T-cell (primary cell): ENCODE results near the gene PRIM1. TPM values are rescaled to one million over a fixed set of nuclear protein-coding genes. Genes with fewer than 3 reads are reported as not detected.

Experiments used
- ATAC-seq, 4 experiments: fragments of 200-7000 bp in 3 of 4; fragments of 150-1000 bp in 1 of 4; cut with Tn5 transposase; replicated peaks in 1 of 4; 1 replicate in 3 of 4; 2 replicates in 1 of 4; pipeline ENCODE4 v1.10.0; 2021; ENCODE audit warnings: moderate library complexity in 3 of 4, mild to moderate bottlenecking in 2 of 4, moderate number of reproducible peaks in 1 of 4
- CTCF ChIA-PET, 2 donors: fragments of 300-600 bp; sonication (Branson Sonifier 250); formaldehyde crosslinking; loops; one replicate each; lab custom pipeline; 2022; ENCODE audit warnings: antibody characterized with exemption in 2 of 2; lab: Charles Lee
- POLR2A ChIA-PET, 2 donors: fragments of 300-600 bp; sonication (Branson Sonifier 250); formaldehyde crosslinking; loops; one replicate each; lab custom pipeline; 2022; ENCODE audit warnings: antibody characterized with exemption in 2 of 2; lab: Charles Lee
- DNase-seq, 35 experiments: peaks; one replicate each; pipeline versions ENCODE4 v3.0.0 to v3.0.0-alpha.2; 2013 to 2023
- H3K27ac ChIP-seq: one replicate; pipeline ENCODE4 v1.5.1; 2013; ENCODE audit warnings: low read length
- H3K27me3 ChIP-seq, 2 experiments: replicated peaks in 1 of 2; 1 replicate in 1 of 2; 2 replicates in 1 of 2; pipeline versions ENCODE4 v1.6.1 to v1.7.0; 2013; ENCODE audit warnings: low read length in 1 of 2, mixed read lengths in 1 of 2; ENCODE audit not compliant: control insufficient read depth in 2 of 2, insufficient read depth in 2 of 2; ENCODE audit errors: extremely low read depth in 1 of 2
- H3K36me3 ChIP-seq, 2 donors: 1 replicate in 1 of 2; 2 replicates in 1 of 2; pipeline versions ENCODE4 v1.6.1 to v1.7.0; 2013; ENCODE audit warnings: low read length in 1 of 2; ENCODE audit not compliant: control insufficient read depth in 2 of 2, insufficient read depth in 1 of 2; ENCODE audit errors: extremely low read depth in 1 of 2
- H3K4me1 ChIP-seq, 2 experiments: 1 replicate in 1 of 2; 2 replicates in 1 of 2; pipeline versions ENCODE4 v1.6.1 to v1.7.0; 2013; ENCODE audit warnings: low read length in 2 of 2, mixed read lengths in 1 of 2; ENCODE audit not compliant: insufficient read depth in 2 of 2, control insufficient read depth in 1 of 2; ENCODE audit errors: extremely low read depth in 1 of 2
- H3K4me3 ChIP-seq, 2 donors: 1 replicate in 1 of 2; 2 replicates in 1 of 2; pipeline versions ENCODE4 v1.5.1 to v1.7.0; 2013; ENCODE audit warnings: mild to moderate bottlenecking in 2 of 2, low read length in 1 of 2, moderate library complexity in 1 of 2; ENCODE audit not compliant: control insufficient read depth in 1 of 2; ENCODE audit errors: extremely low read depth in 1 of 2
- H3K9me3 ChIP-seq: 2 replicates; pipeline ENCODE4 v1.7.0; 2013
- H3K27ac Mint-ChIP-seq, 2 donors: one replicate each; pipeline ENCODE4 v1.8.0; 2020 to 2021; ENCODE audit warnings: mild to moderate bottlenecking in 2 of 2, mixed read lengths in 2 of 2
- H3K27me3 Mint-ChIP-seq, 2 donors: one replicate each; pipeline ENCODE4 v1.8.0; 2021 to 2022; ENCODE audit warnings: mixed read lengths in 2 of 2
- H3K36me3 Mint-ChIP-seq: one replicate; pipeline ENCODE4 v1.8.0; 2021; ENCODE audit warnings: mixed read lengths
- H3K4me1 Mint-ChIP-seq, 3 donors: one replicate each; pipeline ENCODE4 v1.8.0; 2020 to 2022; ENCODE audit warnings: mixed read lengths in 3 of 3, mild to moderate bottlenecking in 1 of 3
- H3K4me3 Mint-ChIP-seq, 3 donors: one replicate each; pipeline ENCODE4 v1.8.0; 2020 to 2022; ENCODE audit warnings: mild to moderate bottlenecking in 3 of 3, mixed read lengths in 3 of 3, moderate library complexity in 3 of 3
- H3K9me3 Mint-ChIP-seq, 3 donors: one replicate each; pipeline ENCODE4 v1.8.0; 2020 to 2022; ENCODE audit warnings: mixed read lengths in 3 of 3
- WGBS: methylation state at CpG from one replicate; pipeline ENCODE4 v1.1.5; 2013; ENCODE audit warnings: missing lambda C conversion rate; ENCODE audit not compliant: insufficient coverage; 5-methylcytosine and 5-hydroxymethylcytosine counted together
- total RNA-seq, 35 experiments: library from RNA in 6 of 35; stranded (reverse) in 6 of 35; fragments of 120-200 nt in 1 of 35; gene quantifications; one replicate each; pipeline versions ENCODE4 v1.2.1 to v1.2.4 and lab custom pipeline; 2013 to 2026

The PRIM1 gene
- total RNA-seq, 5 donors from 2014 or later (not counting 1 experiment from before 2014, with no cell fraction given), result 17.3 to 25.2 (median 22.2) TPM

- H3K36me3 Mint-ChIP-seq, result peaks cover 34% of the 10 kb centered on the region
- DNase-seq (peak in 1 of 35 experiments; percentile 36), ATAC-seq (no peak)
- H3K27me3 Mint-ChIP-seq, result no peaks in the 10 kb centered on the region
- Histone ChIP-seq H3K9me3 (no peaks in the 10 kb centered on the region), H3K4me3 (peak overlapping the region; percentile 89 to 97), H3K36me3 (peaks cover 2 to 34% of the 10 kb centered on the region in 2 donors), H3K4me1 (peaks cover 45 to 54% of the 10 kb centered on the region in 2 experiments), H3K27ac (peak overlapping the region; percentile 90), H3K27me3 (no peaks in the 10 kb centered on the region)
- H3K4me1 Mint-ChIP-seq, result peaks cover 60 to 71% (median 65%) of the 10 kb centered on the region in 3 donors
- 0% methylated on average over 2 of the region's 14 CpGs for WGBS
- ChIA-PET POLR2A (interaction anchor here (0.6 to 0.8 kb wide), 2 partner anchors 11 to 26 kb away, joined by 3 read pairs; no protein-coding TSS in a partner anchor), CTCF (interaction anchor here in 1 of 2 donors (0.7 to 1.9 kb wide), 2 partner anchors 87 to 981 kb away, joined by 3 to 6 read pairs; no protein-coding TSS in a partner anchor)
- H3K9me3 Mint-ChIP-seq, result no peaks in the 10 kb centered on the region
- peak overlapping the region; percentile 90 to 97 for H3K27ac Mint-ChIP-seq
- peak overlapping the region; percentile 96 to 99 (median 98) for H3K4me3 Mint-ChIP-seq
Observed at GRCh38 chr12:56723889-56724700, 28.0 kb downstream of the PRIM1 start.

- H3K27ac ChIP-seq, result peak overlapping the region; percentile 90
- CTCF ChIA-PET, result interaction anchor here (0.6 to 1.9 kb wide), 2 partner anchors 87 to 401 kb away, joined by 3 to 6 read pairs; no protein-coding TSS in a partner anchor
- WGBS, result no CpG with 5 or more reads among the region's 3 CpGs
- ATAC-seq (no peak), DNase-seq (no peak)
- no peaks in the 10 kb centered on the region for H3K9me3 ChIP-seq
- peak overlapping the region; percentile 96 to 99 (median 98) for H3K4me3 Mint-ChIP-seq
- H3K27ac Mint-ChIP-seq, result peak overlapping the region; percentile 90 to 97
- H3K4me1 Mint-ChIP-seq, result peaks cover 66 to 77% (median 71%) of the 10 kb centered on the region in 3 donors
- peak overlapping the region in 1 of 2 donors; percentile 89 for H3K4me3 ChIP-seq
- H3K9me3 Mint-ChIP-seq, result no peaks in the 10 kb centered on the region
- no peaks in the 10 kb centered on the region for H3K27me3 Mint-ChIP-seq
- H3K36me3 Mint-ChIP-seq, result peaks cover 38% of the 10 kb centered on the region
- peaks cover 51 to 62% of the 10 kb centered on the region in 2 experiments for H3K4me1 ChIP-seq
- POLR2A ChIA-PET, result interaction anchor here (0.6 to 0.8 kb wide), 3 partner anchors 11 to 80 kb away, joined by 3 read pairs; partner anchors contain the start of gene PTGES3 (in 1 of the 2)
- H3K36me3 ChIP-seq, result peaks cover 3 to 40% of the 10 kb centered on the region in 2 donors
- no peaks in the 10 kb centered on the region for H3K27me3 ChIP-seq
Observed at GRCh38 chr12:56723352-56723751, 28.8 kb downstream of the PRIM1 start.

GRCh38 chr12:56722832-56723231 lies 29.3 kb downstream of the PRIM1 start:
- peak overlapping the region; percentile 90 for H3K27ac ChIP-seq
- H3K27me3 ChIP-seq, result no peaks in the 10 kb centered on the region
- Mint-ChIP-seq H3K27ac (peak overlapping the region; percentile 90 to 97), H3K36me3 (peaks cover 36% of the 10 kb centered on the region), H3K27me3 (no peaks in the 10 kb centered on the region), H3K4me3 (peak overlapping the region; percentile 96 to 99 (median 98)), H3K9me3 (no peaks in the 10 kb centered on the region), H3K4me1 (peaks cover 66 to 77% (median 71%) of the 10 kb centered on the region in 3 donors)
- H3K4me3 ChIP-seq, result no peak overlapping the region
- peaks cover 3 to 43% of the 10 kb centered on the region in 2 donors for H3K36me3 ChIP-seq
- CTCF ChIA-PET, result interaction anchor here (0.6 to 1.9 kb wide), 3 partner anchors 12 to 402 kb away, joined by 3 to 6 read pairs (median 3); no protein-coding TSS in a partner anchor
- POLR2A ChIA-PET, result interaction anchor here in 1 of 2 donors (0.6 to 0.8 kb wide), 2 partner anchors 35 to 79 kb away, joined by 3 read pairs; partner anchors contain the start of gene PTGES3
- ATAC-seq (no peak), DNase-seq (no peak)
- peaks cover 53 to 66% of the 10 kb centered on the region in 2 experiments for H3K4me1 ChIP-seq
- WGBS, result no CpG with 5 or more reads among the region's 4 CpGs
- no peaks in the 10 kb centered on the region for H3K9me3 ChIP-seq

GRCh38 chr12:56721721-56722120 lies 30.4 kb downstream of the PRIM1 start:
- ChIA-PET POLR2A (no interaction called here), CTCF (interaction anchor here in 1 of 2 donors (0.5 kb wide), 2 partner anchors 32 to 112 kb away, joined by 3 read pairs; no protein-coding TSS in a partner anchor)

GRCh38 chr12:56721216-56721615 lies 30.9 kb downstream of the PRIM1 start:
- ATAC-seq (no peak), DNase-seq (no peak)
- Histone ChIP-seq H3K9me3 (no peaks in the 10 kb centered on the region), H3K27me3 (no peaks in the 10 kb centered on the region), H3K27ac (peak overlapping the region; percentile 42), H3K36me3 (peaks cover 3 to 52% of the 10 kb centered on the region in 2 donors), H3K4me3 (no peak overlapping the region), H3K4me1 (peaks cover 56 to 74% of the 10 kb centered on the region in 2 experiments)
- POLR2A ChIA-PET, result interaction anchor here in 1 of 2 donors (0.6 kb wide), 1 partner anchor 32 kb away, joined by 6 read pairs; no protein-coding TSS in a partner anchor
- WGBS, result 33% methylated on average over 1 of the region's 2 CpGs
- peaks cover 37% of the 10 kb centered on the region for H3K36me3 Mint-ChIP-seq
- CTCF ChIA-PET, result interaction anchor here (0.5 to 0.6 kb wide), 2 partner anchors 48 to 113 kb away, joined by 3 to 4 read pairs; no protein-coding TSS in a partner anchor
- peaks cover 74 to 89% (median 77%) of the 10 kb centered on the region in 3 donors for H3K4me1 Mint-ChIP-seq
- peak overlapping the region in 2 of 3 donors; percentile 36 to 98 for H3K4me3 Mint-ChIP-seq
- H3K27ac Mint-ChIP-seq, result peak overlapping the region; percentile 77 to 81
- no peaks in the 10 kb centered on the region for H3K27me3 Mint-ChIP-seq
- no peaks in the 10 kb centered on the region for H3K9me3 Mint-ChIP-seq

More at GRCh38 chr12:56721721-56722120, 30.4 kb downstream of the PRIM1 start:
- H3K27me3 Mint-ChIP-seq, result no peaks in the 10 kb centered on the region
- Histone ChIP-seq H3K27ac (peak overlapping the region; percentile 7), H3K36me3 (peaks cover 3 to 47% of the 10 kb centered on the region in 2 donors), H3K4me1 (peaks cover 56 to 72% of the 10 kb centered on the region in 2 experiments), H3K9me3 (no peaks in the 10 kb centered on the region), H3K27me3 (no peaks in the 10 kb centered on the region), H3K4me3 (peak overlapping the region in 1 of 2 donors; percentile 2)
- DNase-seq (no peak), ATAC-seq (no peak)
- H3K4me1 Mint-ChIP-seq, result peaks cover 70 to 83% (median 73%) of the 10 kb centered on the region in 3 donors
- peak overlapping the region; percentile 81 to 90 for H3K27ac Mint-ChIP-seq
- H3K36me3 Mint-ChIP-seq, result peaks cover 34% of the 10 kb centered on the region
- no peaks in the 10 kb centered on the region for H3K9me3 Mint-ChIP-seq
- no CpG with 5 or more reads among the region's 2 CpGs for WGBS
- peak overlapping the region; percentile 96 to 99 (median 98) for H3K4me3 Mint-ChIP-seq
